GM08714 (cell line): ENCODE measurements around the gene GNPTAB.

Experiments
- H3K4me3 ChIP-seq: fragments of 200-500 bp; sonication (Bioruptor generic); 2 replicates; pipeline ENCODE4 v1.5.1; 2014; ENCODE audit warnings: mild to moderate bottlenecking, low read length, inconsistent platforms
- ZNF274 ChIP-seq: IDR thresholded peaks from 2 replicates; pipeline ENCODE4 v1.6.1; 2012; ENCODE audit warnings: mild to moderate bottlenecking, low read depth, low read length

Gene GNPTAB

DNA sequence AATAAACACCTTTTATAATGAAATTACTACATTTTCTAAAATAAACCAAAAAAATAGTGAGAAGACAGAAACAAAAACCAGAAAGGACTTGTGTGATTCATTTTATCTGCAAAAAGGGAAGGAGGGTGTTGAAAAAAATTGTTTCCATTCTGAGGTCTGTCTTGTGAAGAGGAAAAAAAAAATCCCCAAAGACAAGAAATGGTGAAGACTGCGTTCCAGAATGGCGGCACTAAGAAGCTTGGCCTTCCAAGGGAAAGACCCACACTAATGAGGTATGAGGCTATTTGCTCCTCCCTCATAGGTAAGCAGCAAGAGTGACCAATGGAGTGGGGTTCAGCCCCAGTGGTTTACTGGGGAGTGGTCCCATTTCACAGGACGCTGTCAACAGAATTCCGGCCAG lies 35.0 kb downstream of the GNPTAB start:
- no peak overlapping the region for H3K4me3 ChIP-seq
- TF ChIP-seq ZNF274: no peak

DNA sequence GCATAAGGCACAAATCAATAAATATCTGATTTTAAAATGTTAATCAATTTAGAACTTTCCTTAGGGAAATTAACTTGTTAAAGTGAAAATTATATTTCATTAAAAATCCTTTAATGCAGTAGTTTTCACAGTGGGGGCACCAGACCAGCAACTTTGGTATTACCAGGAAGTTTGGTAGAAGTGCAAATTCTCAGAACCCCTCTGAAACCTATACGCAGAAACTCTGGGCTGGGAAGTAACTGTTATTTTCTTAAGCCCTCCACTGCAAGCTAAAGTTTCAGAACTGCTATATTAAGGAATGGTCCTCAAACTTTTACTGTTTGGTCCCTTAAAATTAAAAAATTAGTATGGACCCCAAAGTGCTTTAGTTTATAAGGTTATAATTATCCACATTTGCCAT lies 35.7 kb downstream of the GNPTAB start:
- no peak for TF ChIP-seq ZNF274
- no peak overlapping the region for H3K4me3 ChIP-seq

DNA sequence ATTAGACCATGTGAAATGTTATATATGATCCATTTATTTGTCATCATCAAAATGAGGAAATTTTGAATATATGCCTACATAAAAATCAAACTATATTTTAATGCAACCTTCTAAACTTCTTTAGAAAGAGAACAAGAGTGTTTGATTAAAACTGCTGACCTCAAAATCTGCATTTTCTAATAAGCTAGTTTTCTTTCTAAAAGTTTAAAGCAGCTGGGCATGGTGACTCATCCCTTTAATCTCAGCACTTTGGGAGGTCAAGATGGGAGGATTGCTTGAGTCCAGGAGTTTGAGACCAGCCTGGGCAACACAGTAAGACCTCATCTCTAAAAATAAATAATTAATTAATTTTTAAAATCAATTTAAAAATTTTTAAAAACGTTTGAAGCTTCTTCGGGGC lies 36.2 kb downstream of the GNPTAB start:
- no peak for TF ChIP-seq ZNF274
- no peak overlapping the region for H3K4me3 ChIP-seq

DNA sequence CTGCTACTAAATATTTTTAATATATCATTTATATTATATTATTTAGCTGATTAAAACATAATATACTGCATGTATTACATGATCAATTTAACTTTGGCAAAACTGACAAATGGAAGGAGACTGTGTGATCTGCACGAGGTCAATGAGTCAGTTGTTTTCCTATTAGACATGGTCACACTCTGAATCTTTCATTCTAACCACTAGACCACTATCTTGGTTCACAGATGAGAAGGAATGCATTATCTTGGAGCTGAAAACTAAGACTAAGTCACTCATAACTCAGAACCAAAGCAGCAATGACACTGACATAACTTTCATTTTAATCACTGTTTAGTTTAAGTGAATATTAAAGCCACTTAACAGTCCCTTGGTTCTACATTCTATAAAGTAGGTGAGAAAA lies 37.4 kb downstream of the GNPTAB start:
- no peak for TF ChIP-seq ZNF274
- no peak overlapping the region for H3K4me3 ChIP-seq

DNA sequence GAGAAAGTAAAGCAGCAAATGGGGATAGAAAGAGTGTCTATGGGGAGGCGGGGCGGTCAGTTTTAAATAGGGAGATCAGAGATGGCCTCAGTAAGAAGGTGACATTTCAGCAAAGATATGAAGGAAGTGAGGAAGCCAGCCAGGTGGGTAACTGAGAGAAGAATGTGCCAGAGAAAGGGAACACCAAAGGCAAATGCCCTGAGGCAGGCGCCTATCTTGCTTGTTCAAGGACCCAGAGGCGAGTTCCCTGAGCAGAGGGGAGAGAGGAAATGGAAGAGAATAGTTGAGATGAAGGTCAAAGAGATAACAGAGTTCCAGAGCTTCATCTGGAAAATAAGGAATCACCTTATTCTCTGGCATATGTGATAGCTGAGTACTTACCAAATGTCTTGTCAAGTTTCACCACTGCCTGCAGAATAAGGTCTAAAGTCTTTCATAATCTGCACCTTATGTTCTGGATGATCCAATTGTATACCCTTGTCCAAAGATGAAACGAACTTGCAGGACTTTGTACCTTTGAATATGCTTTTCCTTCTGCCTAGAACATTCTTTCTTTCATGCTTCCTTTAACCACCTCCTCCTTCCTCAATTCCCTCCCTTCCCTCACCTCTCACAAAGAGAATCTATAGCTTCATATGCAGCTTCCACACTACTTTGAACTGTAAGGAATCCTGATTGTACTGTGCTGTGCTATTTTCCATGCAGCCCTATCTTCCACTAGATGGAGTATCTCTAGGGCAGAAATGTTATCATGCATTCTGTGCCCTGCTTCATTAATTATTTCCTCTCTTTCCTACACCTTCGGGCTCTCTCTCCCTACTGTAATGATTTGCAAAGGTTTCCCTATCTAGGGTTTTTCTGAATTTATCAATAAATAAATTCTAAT lies 38.5 kb downstream of the GNPTAB start:
- TF ChIP-seq ZNF274: no peak

DNA sequence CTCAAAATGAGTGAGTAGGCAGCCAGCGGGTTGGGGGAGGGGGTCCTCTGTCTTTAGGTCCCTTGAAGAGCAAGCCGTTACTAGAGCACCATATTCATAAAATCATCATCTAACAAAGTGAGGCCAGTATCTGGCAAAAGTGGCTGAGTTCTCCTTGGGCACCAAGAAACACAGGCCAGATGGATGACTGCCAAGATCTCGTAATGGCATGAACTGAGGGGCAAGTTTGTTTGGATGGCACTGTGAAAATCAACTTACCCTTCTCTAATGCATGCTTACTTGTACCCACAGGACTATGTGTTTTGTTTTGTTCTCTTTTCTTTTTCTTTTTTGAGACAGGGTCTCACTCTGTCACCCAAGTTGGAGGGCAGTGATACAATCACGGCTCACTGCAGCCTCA lies 41.6 kb downstream of the GNPTAB start:
- H3K4me3 ChIP-seq: no peak overlapping the region
- no peak for TF ChIP-seq ZNF274

More for the DNA sequence above, 38.5 kb downstream of the GNPTAB start:
- H3K4me3 ChIP-seq: no peak overlapping the region

DNA sequence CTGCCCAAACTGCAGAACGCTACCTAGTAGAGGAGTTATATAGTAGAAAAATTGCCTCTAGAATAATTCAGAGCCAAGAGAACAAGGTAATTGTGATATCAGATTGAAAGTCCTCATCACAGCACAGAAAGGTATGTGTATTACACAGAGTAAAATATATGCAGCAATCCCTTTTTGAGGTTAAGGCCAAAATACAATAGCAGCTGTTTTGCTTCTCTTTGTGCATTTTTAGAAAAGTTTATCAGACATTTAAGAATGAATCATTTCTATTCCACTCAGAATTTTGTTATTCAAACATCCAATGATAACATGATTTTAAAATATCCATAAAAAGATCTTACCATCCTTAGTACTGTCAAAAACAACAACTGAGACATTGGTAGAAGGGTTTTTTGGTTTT lies 45.1 kb downstream of the GNPTAB start:
- TF ChIP-seq ZNF274: no peak

DNA sequence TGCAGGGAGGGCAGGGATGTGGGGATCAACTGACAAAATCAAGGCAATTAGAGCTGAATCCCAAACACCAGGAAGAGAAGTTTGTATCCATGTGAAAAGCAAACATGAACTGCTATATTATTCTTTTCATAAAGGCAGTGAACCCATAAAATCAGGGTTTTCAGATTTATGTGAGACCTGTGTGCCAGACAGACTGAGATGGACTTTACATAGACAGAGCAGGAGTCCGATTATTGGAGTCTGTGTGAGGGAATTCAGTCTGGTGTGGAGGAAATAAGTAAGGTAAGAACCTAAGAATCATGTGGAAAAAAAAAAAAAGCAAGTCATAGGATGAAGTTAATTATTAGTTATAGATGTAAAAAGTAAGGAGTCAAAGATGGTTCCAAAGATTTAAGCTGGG lies 46.4 kb downstream of the GNPTAB start:
- no peak overlapping the region for H3K4me3 ChIP-seq
- TF ChIP-seq ZNF274: no peak

More for the DNA sequence above, 45.1 kb downstream of the GNPTAB start:
- no peak overlapping the region for H3K4me3 ChIP-seq

DNA sequence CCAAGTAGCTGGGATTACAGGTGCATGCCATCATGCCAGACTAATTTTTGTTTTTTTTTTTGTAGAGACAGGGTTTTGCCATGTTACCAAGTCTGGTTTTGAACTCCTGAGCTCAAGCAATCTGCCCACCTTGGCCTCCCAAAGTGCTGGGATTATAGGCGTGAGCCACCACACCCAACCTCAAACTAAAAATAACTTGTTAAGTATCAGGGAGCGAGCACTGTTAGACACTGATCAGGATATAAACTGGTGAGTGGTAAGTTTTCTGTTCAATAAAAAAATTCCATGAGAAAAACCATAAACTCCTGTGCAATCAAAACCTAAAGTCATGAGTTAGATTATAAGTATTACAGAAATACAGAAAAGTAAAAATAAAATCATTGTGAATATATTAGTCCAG lies 46.9 kb downstream of the GNPTAB start:
- no peak for TF ChIP-seq ZNF274
- H3K4me3 ChIP-seq: no peak overlapping the region

DNA sequence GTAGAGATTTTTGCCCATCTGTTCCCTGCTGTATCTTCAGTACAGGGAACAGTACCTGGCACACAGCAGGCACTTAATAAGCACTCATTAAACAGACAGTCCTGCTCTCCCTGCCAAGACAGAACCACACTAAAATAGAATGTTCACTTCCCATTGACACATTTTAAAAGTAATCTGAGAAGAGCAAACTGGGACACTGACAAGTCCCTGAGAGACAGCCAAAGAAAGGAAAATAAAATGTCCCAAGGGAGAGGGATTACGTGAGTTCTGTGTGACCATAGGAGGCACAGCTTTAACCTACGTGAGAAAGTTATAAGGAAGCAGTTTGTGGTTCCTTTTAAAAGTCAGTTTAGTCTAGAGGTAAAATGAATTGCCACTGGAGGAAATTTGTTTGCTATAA lies 47.6 kb downstream of the GNPTAB start:
- no peak for TF ChIP-seq ZNF274

DNA sequence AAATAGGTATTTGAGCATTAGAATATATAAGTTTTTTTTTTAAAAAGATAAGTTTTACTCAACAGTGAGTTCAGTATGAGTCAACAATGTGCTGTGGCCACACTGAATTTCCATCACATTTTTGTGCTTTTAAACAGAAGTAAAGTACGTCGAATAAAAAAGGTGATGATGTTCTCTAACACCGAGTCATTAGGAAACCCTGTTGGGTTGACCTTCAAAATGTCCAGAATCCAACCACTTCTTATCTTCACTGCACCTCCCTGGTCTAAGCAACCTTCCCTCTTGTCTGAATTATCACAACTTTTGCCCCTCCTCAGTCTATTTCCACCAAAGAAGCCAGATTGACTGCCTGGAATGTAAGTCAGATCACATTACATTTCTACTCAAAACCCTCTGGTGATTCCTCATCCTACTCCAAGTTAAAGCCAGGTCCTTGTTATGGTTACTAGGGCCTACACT lies 48.5 kb downstream of the GNPTAB start:
- no peak for TF ChIP-seq ZNF274
- no peak overlapping the region for H3K4me3 ChIP-seq

More for the DNA sequence above, 47.6 kb downstream of the GNPTAB start:
- H3K4me3 ChIP-seq: no peak overlapping the region

DNA sequence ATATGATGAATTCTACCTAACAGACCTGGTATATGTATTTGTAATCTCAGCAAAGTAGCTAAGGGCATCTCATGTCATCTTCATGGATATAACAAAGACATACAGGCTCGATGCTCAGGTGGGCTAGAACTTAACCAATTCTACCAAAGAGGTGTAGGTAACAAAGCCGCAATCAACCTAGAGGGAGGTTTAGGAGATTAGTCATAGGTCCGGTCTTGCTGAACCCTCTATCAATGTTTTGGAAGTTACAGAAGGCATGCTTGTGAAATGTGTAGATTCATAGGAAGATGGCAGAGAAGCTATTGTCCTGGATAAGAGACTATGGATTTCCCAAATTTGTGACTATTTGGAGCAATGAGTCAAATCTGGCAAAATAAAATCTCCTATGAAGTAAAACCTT lies 48.9 kb downstream of the GNPTAB start:
- no peak for TF ChIP-seq ZNF274
- no peak overlapping the region for H3K4me3 ChIP-seq

DNA sequence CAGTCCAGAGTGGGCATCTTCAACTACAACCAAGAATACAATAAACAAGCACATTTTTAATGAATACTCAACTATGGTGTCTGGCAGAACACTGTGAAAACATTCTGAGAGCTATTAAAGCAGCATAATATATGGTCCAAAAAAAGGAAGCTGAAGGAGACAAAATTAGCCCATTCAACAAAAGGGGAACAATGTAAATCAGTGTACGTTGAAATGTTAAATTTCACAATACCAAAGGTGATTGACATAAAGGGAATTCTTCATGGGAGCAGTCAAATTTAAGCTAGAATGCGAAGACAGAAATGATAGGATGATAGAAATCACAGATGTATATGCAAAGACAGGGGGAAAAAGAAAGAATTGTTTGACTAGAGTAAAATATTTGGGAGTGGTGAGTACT lies 50.2 kb downstream of the GNPTAB start:
- no peak for TF ChIP-seq ZNF274
- H3K4me3 ChIP-seq: no peak overlapping the region

DNA sequence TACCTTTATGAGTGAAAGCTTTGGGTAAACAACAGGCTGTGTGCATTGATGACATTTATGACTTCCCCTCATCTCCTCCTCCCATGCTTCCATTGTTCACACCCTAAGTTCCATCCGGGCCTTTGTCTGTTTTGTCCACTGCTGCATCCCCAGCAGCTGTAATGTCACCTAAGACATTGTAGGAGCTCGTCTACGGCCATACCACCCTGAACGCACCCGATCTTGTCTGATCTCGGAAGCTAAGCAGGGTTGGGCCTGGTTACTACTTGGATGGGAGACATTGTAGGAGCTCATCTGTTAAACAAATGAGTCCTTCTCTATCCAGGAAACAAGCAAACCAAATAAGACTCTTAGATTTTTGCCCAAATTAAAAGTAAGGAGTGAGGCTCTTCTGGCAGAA lies 51.1 kb downstream of the GNPTAB start:
- TF ChIP-seq ZNF274: no peak

DNA sequence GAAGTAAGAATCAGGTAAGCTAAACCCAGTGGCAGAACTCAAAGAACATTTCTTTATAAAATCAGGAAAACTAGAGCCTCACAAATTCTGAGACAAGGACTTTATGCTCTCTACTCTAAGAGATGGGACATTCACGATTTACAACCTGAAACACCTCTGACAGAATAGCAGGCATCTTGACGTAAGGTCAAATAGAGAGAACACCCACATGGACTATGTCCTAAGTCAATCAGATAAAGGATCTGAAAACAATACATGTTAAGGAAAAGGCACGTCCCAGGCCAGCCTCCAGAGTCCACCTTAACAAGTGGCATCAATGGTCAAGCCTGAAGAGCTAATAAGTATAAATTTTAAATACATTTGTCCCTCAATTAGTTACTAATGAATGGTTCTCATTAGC lies 51.6 kb downstream of the GNPTAB start:
- no peak overlapping the region for H3K4me3 ChIP-seq
- TF ChIP-seq ZNF274: no peak

More for the DNA sequence above, 51.1 kb downstream of the GNPTAB start:
- no peak overlapping the region for H3K4me3 ChIP-seq

DNA sequence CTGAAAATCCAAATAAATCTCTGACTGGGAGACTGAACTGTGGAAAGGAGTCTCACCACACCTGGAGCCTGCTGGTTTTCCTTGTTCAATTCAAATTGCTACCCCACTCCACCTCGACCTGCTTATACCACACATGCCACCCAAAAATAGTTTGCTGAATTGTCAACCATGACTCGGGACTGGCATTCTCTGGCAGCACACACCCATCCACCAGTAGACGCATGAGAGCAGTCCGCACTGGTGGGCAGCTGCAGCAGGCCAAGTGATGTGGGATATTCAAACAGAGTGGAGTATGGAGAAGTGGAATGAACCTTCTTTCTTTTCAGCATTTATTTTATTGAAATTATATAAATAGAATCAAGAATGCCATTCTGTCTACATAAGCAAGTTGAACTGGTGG lies 52.8 kb downstream of the GNPTAB start:
- no peak for TF ChIP-seq ZNF274
- H3K4me3 ChIP-seq: no peak overlapping the region

DNA sequence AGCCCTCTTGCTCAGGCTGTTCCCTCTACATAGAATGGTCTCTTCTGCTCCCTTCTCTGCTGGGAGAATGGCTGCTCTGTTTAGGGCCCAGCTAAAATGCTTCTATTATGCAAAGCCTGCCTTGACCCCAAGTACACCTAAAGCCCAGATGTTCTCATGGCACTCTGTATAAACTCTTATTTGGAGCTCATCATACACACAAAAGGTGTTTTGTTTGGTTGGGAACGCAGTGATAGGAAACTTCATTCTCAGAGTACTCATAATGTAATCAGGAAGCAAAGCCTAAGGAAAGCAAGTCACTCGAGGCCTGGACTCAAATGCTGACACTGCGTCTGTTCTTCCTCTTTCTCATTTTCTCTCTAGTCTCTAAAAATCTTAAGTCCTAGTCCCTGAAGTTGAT lies 53.3 kb downstream of the GNPTAB start:
- no peak overlapping the region for H3K4me3 ChIP-seq
- no peak for TF ChIP-seq ZNF274
